GM19035 (cell line): Measurements from ENCODE around the gene RLN2.

ENCODE experiments used
- ATAC-seq: cut with Tn5 transposase; IDR thresholded peaks from one replicate; pipeline ENCODE4 v1.9.1; 2021; ENCODE audit not compliant: unreplicated experiment

The RLN2 gene

DNA sequence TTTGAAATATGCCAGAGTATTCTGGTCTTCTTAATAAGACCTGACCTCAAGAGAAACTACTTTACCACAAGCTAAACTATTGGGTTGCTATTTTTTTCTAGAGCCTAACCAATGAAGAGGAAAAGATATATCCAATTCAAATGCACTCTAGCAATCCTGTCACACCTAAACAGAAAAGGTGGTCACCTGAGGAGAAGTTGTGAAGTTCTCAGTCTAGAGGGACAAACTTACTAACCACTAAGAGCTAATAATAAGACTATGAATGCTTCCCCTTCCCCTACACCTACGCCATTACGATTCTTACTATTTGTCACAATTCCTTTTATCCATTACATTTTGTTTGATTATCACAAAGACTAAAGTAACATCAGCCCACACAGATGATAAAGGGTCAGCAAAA is 29.7 kb downstream of the RLN2 start:
- ATAC-seq = no peak

DNA sequence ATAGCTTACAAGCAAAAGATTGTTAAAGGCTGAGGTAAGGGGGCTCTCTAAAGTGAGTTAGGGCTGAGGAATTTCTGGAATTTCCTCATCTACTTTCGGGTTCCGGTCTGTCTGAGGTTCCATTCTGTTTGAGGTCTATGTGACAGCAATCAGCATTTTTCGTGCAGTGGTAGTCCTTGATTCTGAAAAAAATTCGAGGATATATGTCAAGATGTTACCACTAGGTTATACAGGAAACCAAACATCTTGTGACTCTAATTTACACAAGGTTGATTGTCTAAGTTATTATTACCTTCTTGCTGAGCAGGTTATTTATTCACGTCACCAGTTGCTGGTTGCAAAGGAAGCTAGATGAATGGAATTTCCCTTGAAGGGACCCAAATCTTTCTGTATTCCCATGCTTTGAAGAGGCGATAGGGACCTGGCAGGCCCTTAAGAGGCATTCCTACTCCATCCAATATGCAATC is 35.2 kb downstream of the RLN2 start:
- ATAC-seq = no peak

DNA sequence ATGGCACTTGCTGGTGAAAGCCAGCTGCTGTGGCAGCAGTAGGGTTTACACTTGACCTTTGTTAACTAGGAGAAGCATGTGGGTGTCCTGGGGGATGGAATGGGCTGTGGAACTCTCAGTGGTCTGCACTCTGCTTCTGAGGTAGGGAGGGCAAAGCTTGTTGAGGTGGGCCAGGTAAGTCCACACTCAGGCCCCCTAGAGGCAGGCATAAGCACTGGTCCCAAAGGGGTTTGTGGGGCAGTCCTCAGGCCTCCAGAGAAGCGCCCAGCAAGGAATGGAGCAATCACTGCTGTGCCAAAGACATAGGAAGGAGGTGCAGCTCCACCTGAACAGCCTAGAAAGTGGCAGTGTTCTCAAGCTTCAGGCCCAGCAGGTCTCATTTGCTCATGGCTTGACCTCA is 38.6 kb downstream of the RLN2 start:
- no peak for ATAC-seq

DNA sequence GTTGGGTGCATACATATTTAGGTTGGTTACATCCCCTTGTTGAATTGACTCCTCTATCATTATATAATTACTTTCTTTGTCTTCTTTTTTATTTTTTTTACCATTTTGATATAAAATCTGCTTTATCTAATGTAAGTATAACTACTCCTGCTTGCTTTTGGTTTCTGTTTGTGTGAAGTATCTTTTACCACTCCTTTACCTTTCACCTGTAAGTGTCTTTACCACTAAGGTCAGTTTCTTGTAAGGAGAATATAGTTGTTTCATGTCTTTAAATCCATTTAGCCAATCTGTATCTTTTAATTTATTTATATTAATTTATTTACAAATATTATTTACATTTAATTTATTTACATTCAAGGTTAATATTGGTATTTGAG is 40.3 kb downstream of the RLN2 start:
- ATAC-seq = no peak

DNA sequence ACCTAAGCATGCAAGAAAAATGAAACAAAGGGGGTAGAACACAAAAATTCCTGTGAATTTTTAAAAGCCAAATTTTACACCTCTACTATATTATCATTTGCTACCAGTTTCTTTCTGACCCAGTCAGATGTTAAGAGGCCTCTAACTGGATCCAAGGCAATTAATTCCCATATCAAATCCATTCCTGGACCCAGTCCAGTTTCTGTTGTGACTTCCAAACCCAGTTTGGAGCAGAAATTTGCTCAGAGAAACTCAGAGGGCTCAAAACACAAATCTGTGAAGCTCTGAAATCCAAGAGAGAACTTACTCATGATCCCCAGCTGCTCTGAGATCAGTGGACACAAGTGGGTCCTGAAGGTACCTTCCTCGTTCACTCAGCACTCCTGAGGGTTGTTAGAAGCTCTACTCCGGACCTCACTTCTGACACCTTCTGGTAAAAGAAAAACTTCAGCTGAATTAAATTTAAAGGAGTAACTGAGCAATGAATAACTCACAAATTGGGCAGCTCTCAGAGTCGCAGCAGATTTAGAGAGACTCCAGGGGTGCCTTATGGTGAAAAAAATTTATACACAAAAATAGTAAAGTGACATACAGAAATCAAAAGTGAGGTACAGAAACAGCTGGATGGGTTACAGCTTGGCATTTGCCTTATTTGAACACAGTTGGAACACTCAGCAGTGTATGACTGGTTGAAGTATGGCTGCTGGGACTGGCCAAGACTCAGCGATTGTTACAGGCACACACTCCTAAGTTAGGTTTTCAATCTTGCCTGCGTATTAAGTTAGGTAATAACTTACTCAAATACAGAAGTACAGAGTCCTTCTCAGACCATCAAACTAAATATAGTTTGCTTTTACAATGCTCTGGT is 40.9 kb downstream of the RLN2 start:
- no peak for ATAC-seq
